Brain microvascular endothelial cell (primary cell): ENCODE results near the gene AEBP2.

Source experiments
- DNase-seq: peaks from one replicate; pipeline ENCODE4 v3.0.0-alpha.2; 2020
- H3K27ac ChIP-seq: fragments of 250-450 bp; sonication (Bioruptor Pico); 2 replicates; pipeline ENCODE4 v1.5.1; 2020; ENCODE audit warnings: mild to moderate bottlenecking, moderate library complexity
- H3K27me3 ChIP-seq: fragments of 250-450 bp; sonication (Bioruptor Pico); replicated peaks from 2 replicates; pipeline ENCODE4 v1.5.1; 2020; ENCODE audit warnings: mild to moderate bottlenecking
- H3K36me3 ChIP-seq: fragments of 250-450 bp; sonication (Bioruptor Pico); replicated peaks from 2 replicates; pipeline ENCODE4 v1.5.1; 2020; ENCODE audit warnings: mild to moderate bottlenecking
- H3K4me3 ChIP-seq: 2 replicates; pipeline ENCODE4 v1.5.1; 2011; ENCODE audit warnings: low read depth, mild to moderate bottlenecking, control low read depth, low read length, moderate library complexity
- in situ Hi-C: cut with HindIII; loops from 2 replicates; pipeline ENCODE4 v1.10.0; 2017; ENCODE audit warnings: low sequenced_read_pairs, low pct_ligation_motif_present
- TF ChIP-seq, protein P1 (sequence below): IDR thresholded peaks from 2 replicates; pipeline ENCODE4 v1.5.1; 2011; ENCODE audit warnings: low read depth, mild to moderate bottlenecking, moderate library complexity, low read length, control low read depth, inconsistent platforms; ENCODE audit errors: missing control alignments

Gene AEBP2

DNA sequence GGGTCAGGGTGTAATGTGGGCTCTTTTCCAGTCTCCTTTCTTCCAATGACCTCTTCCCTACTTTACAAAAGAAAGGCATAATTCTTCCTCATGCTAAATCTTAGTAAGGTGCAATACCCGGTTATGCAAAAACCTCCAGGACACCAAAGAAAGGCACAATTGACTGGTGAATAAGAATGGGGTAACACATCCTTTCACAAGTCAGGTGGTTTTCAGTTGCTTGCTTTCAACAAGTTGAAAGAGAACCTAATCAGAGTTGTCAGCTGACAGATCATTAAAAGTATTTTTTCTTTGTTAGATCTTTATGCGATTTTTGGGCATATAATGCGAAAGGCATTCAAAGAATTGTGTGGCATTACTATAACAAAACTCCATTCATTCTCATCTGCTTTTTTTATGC lies 1.3 kb upstream of the AEBP2 start:
- H3K36me3 ChIP-seq = no peaks in the 10 kb centered on the region
- in situ Hi-C loops = no loop called here
- DNase-seq = no peak
- H3K27me3 ChIP-seq = no peaks in the 10 kb centered on the region
- H3K27ac ChIP-seq = no peak overlapping the region
- H3K4me3 ChIP-seq = no peak overlapping the region
- TF ChIP-seq, protein P1, sequence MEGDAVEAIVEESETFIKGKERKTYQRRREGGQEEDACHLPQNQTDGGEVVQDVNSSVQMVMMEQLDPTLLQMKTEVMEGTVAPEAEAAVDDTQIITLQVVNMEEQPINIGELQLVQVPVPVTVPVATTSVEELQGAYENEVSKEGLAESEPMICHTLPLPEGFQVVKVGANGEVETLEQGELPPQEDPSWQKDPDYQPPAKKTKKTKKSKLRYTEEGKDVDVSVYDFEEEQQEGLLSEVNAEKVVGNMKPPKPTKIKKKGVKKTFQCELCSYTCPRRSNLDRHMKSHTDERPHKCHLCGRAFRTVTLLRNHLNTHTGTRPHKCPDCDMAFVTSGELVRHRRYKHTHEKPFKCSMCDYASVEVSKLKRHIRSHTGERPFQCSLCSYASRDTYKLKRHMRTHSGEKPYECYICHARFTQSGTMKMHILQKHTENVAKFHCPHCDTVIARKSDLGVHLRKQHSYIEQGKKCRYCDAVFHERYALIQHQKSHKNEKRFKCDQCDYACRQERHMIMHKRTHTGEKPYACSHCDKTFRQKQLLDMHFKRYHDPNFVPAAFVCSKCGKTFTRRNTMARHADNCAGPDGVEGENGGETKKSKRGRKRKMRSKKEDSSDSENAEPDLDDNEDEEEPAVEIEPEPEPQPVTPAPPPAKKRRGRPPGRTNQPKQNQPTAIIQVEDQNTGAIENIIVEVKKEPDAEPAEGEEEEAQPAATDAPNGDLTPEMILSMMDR = no peak

- in situ Hi-C loops = no loop called here
- H3K4me3 ChIP-seq = peak overlapping the region; percentile 91
- H3K36me3 ChIP-seq = no peaks in the 10 kb centered on the region
- TF ChIP-seq, protein P1 = no peak
- DNase-seq = peak; percentile 38
- H3K27ac ChIP-seq = peak overlapping the region; percentile 59
- H3K27me3 ChIP-seq = no peaks in the 10 kb centered on the region
Measured at GRCh38 chr12:19440019-19440858, 947 bp downstream of the AEBP2 start.

- Histone ChIP-seq H3K4me3 (peak overlapping the region; percentile 91), H3K27ac (peak overlapping the region; percentile 59), H3K27me3 (no peaks in the 10 kb centered on the region), H3K36me3 (no peaks in the 10 kb centered on the region)
- TF ChIP-seq, protein P1 = no peak
- in situ Hi-C loops = no loop called here
- DNase-seq = no peak
Measured at GRCh38 chr12:19440916-19441315, 1.6 kb downstream of the AEBP2 start.

DNA sequence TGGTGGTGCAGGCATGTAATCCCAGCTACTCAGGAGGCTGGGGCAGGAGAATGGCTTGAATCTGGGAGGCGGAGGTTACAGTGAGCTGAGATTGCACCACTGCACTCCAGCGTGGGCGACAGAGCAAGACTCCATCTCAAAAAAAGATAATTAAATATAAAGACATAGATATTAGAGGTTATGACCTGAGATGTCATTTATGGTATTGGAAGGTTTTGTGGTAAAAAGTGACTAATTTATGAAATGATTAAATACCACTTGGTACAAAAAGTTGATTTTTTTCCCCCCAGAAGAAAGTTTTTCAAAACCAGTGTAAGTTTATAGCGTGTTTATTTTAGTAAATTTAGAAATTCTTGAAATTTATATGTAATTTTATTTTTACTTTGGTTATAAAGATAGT lies 4.3 kb downstream of the AEBP2 start:
- no peaks in the 10 kb centered on the region for H3K27me3 ChIP-seq
- TF ChIP-seq, protein P1 = no peak
- no peak overlapping the region for H3K4me3 ChIP-seq
- DNase-seq = no peak
- no peak overlapping the region for H3K27ac ChIP-seq
- H3K36me3 ChIP-seq = no peaks in the 10 kb centered on the region
- in situ Hi-C loops = no loop called here

DNA sequence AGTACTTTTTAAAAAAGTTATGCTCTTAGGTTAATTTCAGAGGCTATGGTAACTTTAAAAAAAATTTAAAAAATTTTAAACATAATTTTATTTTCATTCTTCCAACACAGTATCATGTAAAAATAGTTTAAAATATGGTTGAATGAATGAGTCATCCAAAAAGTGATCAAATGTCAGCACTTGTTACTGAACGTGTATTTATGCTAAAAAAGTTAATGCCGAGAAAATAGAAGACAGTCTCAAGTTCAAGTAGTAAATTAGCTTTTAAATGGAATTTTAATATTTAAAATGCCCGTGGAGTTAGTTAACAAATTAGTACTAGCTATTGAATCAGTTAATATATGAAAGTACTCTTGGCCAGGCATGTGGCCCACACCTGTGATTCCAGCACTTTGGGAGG lies 4.8 kb downstream of the AEBP2 start:
- in situ Hi-C loops = no loop called here
- H3K27ac ChIP-seq = no peak overlapping the region
- no peak for DNase-seq

More for the DNA sequence above, 4.8 kb downstream of the AEBP2 start:
- no peaks in the 10 kb centered on the region for H3K27me3 ChIP-seq
- H3K4me3 ChIP-seq = no peak overlapping the region
- H3K36me3 ChIP-seq = no peaks in the 10 kb centered on the region
- TF ChIP-seq, protein P1 = no peak
